Progenitor cell of endocrine pancreas (in vitro differentiated cells): ENCODE measurements around the gene EXOC2. TPM values are rescaled to one million over a fixed set of nuclear protein-coding genes. Genes with fewer than 3 reads are reported as not detected.

ENCODE experiments used
- DNase-seq: peaks from one replicate; pipeline ENCODE4 v3.0.0; 2021; ENCODE audit warnings: low spot score; ENCODE audit not compliant: unreplicated experiment
- H3K27ac Mint-ChIP-seq: 2 replicates; pipeline ENCODE4 v1.8.0; 2021; ENCODE audit warnings: mild to moderate bottlenecking, moderate library complexity, mixed read lengths
- H3K27me3 Mint-ChIP-seq: 2 replicates; pipeline ENCODE4 v1.8.0; 2021; ENCODE audit warnings: mixed read lengths
- H3K36me3 Mint-ChIP-seq: 2 replicates; pipeline ENCODE4 v1.8.0; 2022; ENCODE audit warnings: mixed read lengths; ENCODE audit not compliant: insufficient read depth
- H3K4me1 Mint-ChIP-seq: 2 replicates; pipeline ENCODE4 v1.8.0; 2021; ENCODE audit warnings: low read depth, mixed read lengths
- H3K4me3 Mint-ChIP-seq: 2 replicates; pipeline ENCODE4 v1.8.0; 2021; ENCODE audit warnings: low read depth, mild to moderate bottlenecking, moderate library complexity, mixed read lengths
- H3K9me3 Mint-ChIP-seq: 2 replicates; pipeline ENCODE4 v1.8.0; 2021; ENCODE audit warnings: low read depth, mixed read lengths
- CTCF ChIP-seq: fragments of 200-600 bp; sonication (generic); IDR thresholded peaks from one replicate; pipeline ENCODE4 v1.5.0; 2021; ENCODE audit warnings: antibody characterized with exemption, mild to moderate bottlenecking; ENCODE audit not compliant: unreplicated experiment
- total RNA-seq: library from RNA; stranded (reverse); gene quantifications from 2 replicates; pipeline ENCODE4 v1.2.1, GENCODE V29; 2021

The EXOC2 gene
- total RNA-seq, 1 donor from 2014 or later: 24.4 TPM

- Mint-ChIP-seq H3K4me1 (peaks cover 11% of the 10 kb centered on the region), H3K4me3 (no peak overlapping the region), H3K36me3 (peaks cover under 1% of the 10 kb centered on the region), H3K27me3 (no peaks in the 10 kb centered on the region), H3K9me3 (no peaks in the 10 kb centered on the region), H3K27ac (no peak overlapping the region)
- no peak for TF ChIP-seq CTCF
- DNase-seq: no peak
Measured at GRCh38 chr6:626236-626635, 66.7 kb downstream of the EXOC2 start.

GRCh38 chr6:624979-625378 is 68.0 kb downstream of the EXOC2 start:
- H3K27ac Mint-ChIP-seq: no peak overlapping the region
- H3K4me1 Mint-ChIP-seq: peaks cover 11% of the 10 kb centered on the region
- no peaks in the 10 kb centered on the region for H3K9me3 Mint-ChIP-seq
- no peaks in the 10 kb centered on the region for H3K27me3 Mint-ChIP-seq
- peaks cover 2% of the 10 kb centered on the region for H3K36me3 Mint-ChIP-seq
- DNase-seq: no peak
- H3K4me3 Mint-ChIP-seq: no peak overlapping the region
- TF ChIP-seq CTCF: no peak

- peaks cover 2% of the 10 kb centered on the region for H3K9me3 Mint-ChIP-seq
- peaks cover 11% of the 10 kb centered on the region for H3K4me1 Mint-ChIP-seq
- DNase-seq: no peak
- TF ChIP-seq CTCF: no peak
- peaks cover 5% of the 10 kb centered on the region for H3K36me3 Mint-ChIP-seq
- H3K4me3 Mint-ChIP-seq: no peak overlapping the region
- H3K27me3 Mint-ChIP-seq: no peaks in the 10 kb centered on the region
- H3K27ac Mint-ChIP-seq: no peak overlapping the region
Measured at GRCh38 chr6:622462-622861, 70.5 kb downstream of the EXOC2 start.

- H3K4me3 Mint-ChIP-seq: no peak overlapping the region
- no peak overlapping the region for H3K27ac Mint-ChIP-seq
- H3K4me1 Mint-ChIP-seq: peaks cover 10% of the 10 kb centered on the region
- no peak for DNase-seq
- H3K36me3 Mint-ChIP-seq: peaks cover 9% of the 10 kb centered on the region
- H3K27me3 Mint-ChIP-seq: no peaks in the 10 kb centered on the region
- peaks cover 2% of the 10 kb centered on the region for H3K9me3 Mint-ChIP-seq
- TF ChIP-seq CTCF: no peak
Measured at GRCh38 chr6:621931-622330, 71.0 kb downstream of the EXOC2 start.

- no peak overlapping the region for H3K27ac Mint-ChIP-seq
Measured at GRCh38 chr6:620950-621349, 72.0 kb downstream of the EXOC2 start.

More at GRCh38 chr6:620950-621349, 72.0 kb downstream of the EXOC2 start:
- TF ChIP-seq CTCF: no peak
- H3K9me3 Mint-ChIP-seq: peaks cover 3% of the 10 kb centered on the region
- no peaks in the 10 kb centered on the region for H3K27me3 Mint-ChIP-seq
- no peak for DNase-seq
- H3K4me1 Mint-ChIP-seq: peaks cover 4% of the 10 kb centered on the region
- H3K4me3 Mint-ChIP-seq: no peak overlapping the region
- peaks cover 12% of the 10 kb centered on the region for H3K36me3 Mint-ChIP-seq
